Prostate gland (tissue), 2 donors: Measurements from ENCODE around the gene RBM20.

ENCODE experiments used
- CTCF ChIP-seq, 4 experiments: fragments of 200-600 bp in 2 of 4; fragments of 450-650 bp in 2 of 4; sonication (generic) in 2 of 4; IDR thresholded peaks; 1 replicate in 3 of 4; 2 replicates in 1 of 4; pipeline ENCODE4 v1.5.1; 2016 to 2019; ENCODE audit warnings: antibody characterized with exemption in 4 of 4, mild to moderate bottlenecking in 2 of 4, moderate library complexity in 2 of 4
- POLR2AphosphoS5 ChIP-seq: sonication (generic); formaldehyde crosslinking; IDR thresholded peaks from one replicate; pipeline ENCODE4 v1.6.1; 2017; ENCODE audit warnings: antibody characterized with exemption

GRCh38 chr10:110679486-110680272 lies 35.5 kb downstream of the RBM20 start:
- TF ChIP-seq CTCF (IDR thresholded peaks at IDR 0.05) = no peak
- no peak for TF ChIP-seq POLR2AphosphoS5
